ENCODE measurements around the gene TFEB.
A peak's percentile ranks its signal among the peaks of the same experiment; 100 is the strongest.

Gene TFEB

DNA sequence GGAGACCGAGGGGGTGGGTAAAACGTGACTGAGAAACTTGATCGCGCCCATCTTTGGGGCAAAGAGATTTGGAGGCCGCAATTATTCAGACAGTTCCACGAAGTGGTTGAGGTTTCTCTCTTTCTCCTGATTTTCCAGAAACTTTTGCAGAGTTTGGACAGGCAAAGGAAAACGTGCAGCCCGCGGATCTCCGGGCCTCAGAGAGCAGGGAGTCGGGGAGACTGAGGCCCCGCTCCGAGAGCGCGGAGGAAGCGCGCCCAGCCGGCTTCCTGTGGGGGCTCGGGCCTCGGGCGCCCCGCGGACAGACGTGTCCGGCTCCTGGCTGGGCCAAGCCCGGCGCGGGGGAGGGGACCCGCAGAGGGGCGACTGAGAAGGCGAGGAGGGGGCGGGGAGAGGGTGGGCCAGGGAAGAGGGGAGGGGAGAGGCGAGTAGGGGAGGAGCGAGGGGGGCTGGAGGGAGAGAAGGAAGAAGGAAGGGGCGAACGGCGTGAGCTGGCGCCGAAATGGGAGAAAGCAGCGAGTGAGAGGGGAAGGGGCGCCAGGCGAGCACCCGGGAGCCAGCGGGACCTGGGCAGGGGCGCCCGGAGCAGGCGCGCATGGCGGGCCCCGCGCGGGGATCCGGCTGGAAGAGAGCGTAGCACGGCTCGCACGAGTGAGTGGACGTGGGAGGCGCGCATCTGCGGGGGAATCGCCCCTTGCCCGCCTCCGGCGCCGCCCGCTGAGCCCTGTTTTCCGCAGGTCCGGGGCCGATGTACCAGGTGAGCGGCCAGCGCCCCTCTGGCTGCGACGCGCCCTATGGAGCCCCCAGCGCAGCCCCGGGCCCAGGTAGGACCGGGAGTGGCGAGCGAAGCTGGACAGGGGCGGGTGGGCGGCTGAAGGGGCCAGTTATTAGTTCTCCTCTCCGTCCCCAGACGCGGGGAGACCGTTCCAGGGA lies 97.1 kb downstream of the TFEB start, which contains the start of gene MDFI:
MDFI (plus strand) TSS at position 467 of the 933 bp plus-strand sequence; CDS start at position 749, 282 bp downstream.
- DNase-seq (ENCODE audit: low spot score): no peak

- peak; percentile 23 for DNase-seq (ENCODE audit: low spot score)
These were observed 98.0 kb downstream of the TFEB start for GRCh38 chr6:41637194-41638001.

GRCh38 chr6:41636833-41637193 lies 98.6 kb downstream of the TFEB start:
- DNase-seq (ENCODE audit: low spot score): peak; percentile 84

DNA sequence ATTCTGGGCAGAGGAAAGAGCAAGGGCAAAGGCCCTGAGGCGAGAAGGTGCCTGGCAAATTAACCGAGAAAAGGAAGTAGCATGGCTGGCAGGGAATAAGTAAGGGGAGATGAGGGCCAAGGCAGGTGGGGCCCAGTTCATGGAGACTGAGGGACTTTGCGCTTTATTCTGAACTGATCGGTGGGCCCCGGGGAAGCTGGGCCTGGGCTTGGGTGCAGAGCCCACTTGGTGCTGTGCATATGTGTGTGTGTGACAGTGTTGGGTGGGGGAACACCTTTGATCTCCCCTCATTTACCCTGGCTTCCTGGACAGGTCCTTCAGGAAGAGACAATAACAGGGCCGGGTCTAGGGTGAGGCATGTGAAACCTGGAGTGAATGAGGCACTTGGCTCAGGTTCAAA lies 100.0 kb downstream of the TFEB start:
- DNase-seq (ENCODE audit: low spot score): no peak

- no peak for DNase-seq (ENCODE audit: low spot score)
These were observed 100.8 kb downstream of the TFEB start for GRCh38 chr6:41634657-41635056.

All from SW480 (cell line).